ENCODE results near the gene RHOBTB1.

RHOBTB1 gene

GRCh38 chr10:60872451-60872850 lies 71.5 kb downstream of the RHOBTB1 start:
- no peak overlapping the region for H3K4me3 ChIP-seq (ENCODE audit: low read depth in 1 of 2, low read length in 2 of 2)
- H3K9ac ChIP-seq (ENCODE audit: low read length), result no peak overlapping the region
- no peaks in the 10 kb centered on the region for H3K27me3 ChIP-seq (ENCODE audit: control insufficient read depth in 1 of 2, insufficient read depth in 2 of 2, low read length in 2 of 2)
- no peaks in the 10 kb centered on the region for H3K4me1 ChIP-seq (ENCODE audit: insufficient read depth, low read length)
- H3K9me3 ChIP-seq (ENCODE audit: low read length), result no peaks in the 10 kb centered on the region
- H3K27ac ChIP-seq (ENCODE audit: low read depth, low read length), result no peak overlapping the region
- H3K36me3 ChIP-seq (ENCODE audit: insufficient read depth, low read length), result peaks cover 44% of the 10 kb centered on the region

DNA sequence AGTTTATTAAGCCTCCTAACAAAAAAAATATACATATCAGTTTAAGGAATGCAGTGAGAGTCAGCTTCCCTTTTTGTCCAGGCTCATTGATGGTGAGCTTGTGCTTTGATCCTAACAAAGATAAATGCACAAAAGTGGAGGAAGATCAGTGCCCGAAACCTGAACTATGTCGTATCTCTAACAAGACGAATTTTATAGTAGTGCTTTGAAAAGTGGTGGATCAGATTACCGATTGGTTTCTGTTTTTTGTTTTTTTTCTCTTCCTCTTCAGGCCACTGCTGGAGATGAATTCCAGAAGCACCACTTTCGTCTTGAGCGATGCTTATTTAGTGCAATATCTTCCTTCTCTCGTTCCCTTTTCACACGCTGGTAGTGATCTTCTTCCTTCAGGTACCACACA lies 72.8 kb downstream of the RHOBTB1 start:
- no peaks in the 10 kb centered on the region for H3K4me1 ChIP-seq (ENCODE audit: insufficient read depth, low read length)

DNA sequence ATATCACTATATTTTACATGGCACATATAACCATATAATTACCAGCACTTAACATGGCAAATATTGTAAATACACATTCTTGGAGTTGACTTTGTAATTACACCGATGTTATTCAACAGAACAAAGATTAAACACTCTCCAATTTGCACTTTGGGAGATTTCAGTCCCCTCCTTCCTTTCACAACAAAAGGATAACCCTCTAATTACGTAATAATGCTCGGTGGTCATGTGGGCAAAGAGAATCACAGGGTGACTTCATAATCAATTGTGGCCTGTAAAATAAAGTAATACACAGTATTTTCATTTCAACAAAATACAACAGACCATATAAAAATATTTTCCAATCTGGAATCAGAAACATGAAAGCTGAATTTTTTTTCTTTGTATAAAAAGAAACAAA lies 73.2 kb downstream of the RHOBTB1 start:
- Histone ChIP-seq H3K9ac (ENCODE audit: low read length) (no peak overlapping the region), H3K27ac (ENCODE audit: low read depth, low read length) (no peak overlapping the region), H3K4me1 (ENCODE audit: insufficient read depth, low read length) (no peaks in the 10 kb centered on the region), H3K4me3 (ENCODE audit: low read depth in 1 of 2, low read length in 2 of 2) (no peak overlapping the region), H3K36me3 (ENCODE audit: insufficient read depth, low read length) (peaks cover 42% of the 10 kb centered on the region), H3K9me3 (ENCODE audit: low read length) (no peaks in the 10 kb centered on the region), H3K27me3 (ENCODE audit: control insufficient read depth in 1 of 2, insufficient read depth in 2 of 2, low read length in 2 of 2) (no peaks in the 10 kb centered on the region)

More for the DNA sequence above, 72.8 kb downstream of the RHOBTB1 start:
- Histone ChIP-seq H3K27me3 (ENCODE audit: control insufficient read depth in 1 of 2, insufficient read depth in 2 of 2, low read length in 2 of 2) (no peaks in the 10 kb centered on the region), H3K9me3 (ENCODE audit: low read length) (no peaks in the 10 kb centered on the region), H3K36me3 (ENCODE audit: insufficient read depth, low read length) (peaks cover 42% of the 10 kb centered on the region), H3K27ac (ENCODE audit: low read depth, low read length) (no peak overlapping the region), H3K4me3 (ENCODE audit: low read depth in 1 of 2, low read length in 2 of 2) (no peak overlapping the region), H3K9ac (ENCODE audit: low read length) (no peak overlapping the region)

GRCh38 chr10:60870416-60870728 lies 73.6 kb downstream of the RHOBTB1 start:
- H3K9me3 ChIP-seq (ENCODE audit: low read length), result no peaks in the 10 kb centered on the region
- H3K4me3 ChIP-seq (ENCODE audit: low read depth in 1 of 2, low read length in 2 of 2), result no peak overlapping the region
- H3K36me3 ChIP-seq (ENCODE audit: insufficient read depth, low read length), result peaks cover 42% of the 10 kb centered on the region
- H3K4me1 ChIP-seq (ENCODE audit: insufficient read depth, low read length), result no peaks in the 10 kb centered on the region
- H3K27me3 ChIP-seq (ENCODE audit: control insufficient read depth in 1 of 2, insufficient read depth in 2 of 2, low read length in 2 of 2), result no peaks in the 10 kb centered on the region
- H3K9ac ChIP-seq (ENCODE audit: low read length), result no peak overlapping the region
- H3K27ac ChIP-seq (ENCODE audit: low read depth, low read length), result no peak overlapping the region

DNA sequence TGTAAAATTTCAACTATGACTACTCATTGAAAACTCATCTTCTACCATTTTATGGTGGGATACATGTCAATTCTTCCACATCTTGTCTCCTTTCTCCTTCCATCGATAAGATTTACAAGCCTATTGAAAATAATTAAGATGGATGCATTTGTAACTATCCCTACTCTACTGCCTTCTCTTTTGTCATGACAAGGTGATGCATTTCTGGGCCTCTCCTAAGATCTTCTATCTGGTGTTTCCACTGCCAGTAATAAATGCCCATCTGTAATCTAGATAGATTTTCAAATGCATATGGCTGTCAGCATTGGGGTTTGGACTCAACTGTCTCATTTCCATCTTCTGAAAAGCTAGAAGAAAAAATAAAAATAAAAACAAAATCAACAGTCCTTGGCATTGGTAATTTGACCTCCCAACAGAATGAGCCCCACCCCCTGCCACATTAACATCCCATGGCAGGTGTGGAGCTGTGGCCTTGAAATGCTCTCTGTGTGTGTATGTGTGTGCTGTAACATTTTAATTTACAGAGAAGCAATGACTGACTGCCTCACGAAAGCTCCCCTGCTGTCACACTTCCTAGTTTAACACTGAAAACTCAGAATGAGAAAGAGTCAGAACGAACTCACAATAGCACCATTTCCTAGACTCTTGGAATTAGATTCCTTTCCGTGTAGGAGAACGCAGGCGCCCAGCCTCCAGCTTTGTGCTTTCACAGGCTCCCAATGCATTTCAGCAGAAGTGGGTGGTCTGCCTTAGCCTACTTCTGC lies 74.2 kb downstream of the RHOBTB1 start:
- H3K4me1 ChIP-seq (ENCODE audit: insufficient read depth, low read length), result no peaks in the 10 kb centered on the region
- no peaks in the 10 kb centered on the region for H3K9me3 ChIP-seq (ENCODE audit: low read length)
- peaks cover 40% of the 10 kb centered on the region for H3K36me3 ChIP-seq (ENCODE audit: insufficient read depth, low read length)

DNA sequence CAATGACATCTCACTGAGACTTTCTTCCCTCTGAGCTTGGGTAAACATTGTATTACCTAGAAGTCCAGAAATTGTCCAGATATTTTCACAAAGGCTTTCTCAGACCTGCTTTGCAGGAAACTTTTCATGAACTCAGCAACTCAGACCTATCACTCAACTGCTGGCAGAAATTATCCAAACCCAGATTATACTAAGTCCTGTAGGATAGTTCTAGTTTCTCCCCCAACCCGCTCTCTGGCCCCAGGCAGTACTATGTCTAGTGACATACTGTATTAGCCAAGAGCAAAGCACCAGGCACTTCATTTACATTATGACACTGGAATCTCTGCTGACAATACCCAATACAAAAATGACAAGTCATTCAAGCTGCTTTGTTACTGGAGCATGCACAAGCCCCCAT lies 75.0 kb downstream of the RHOBTB1 start:
- no peaks in the 10 kb centered on the region for H3K4me1 ChIP-seq (ENCODE audit: insufficient read depth, low read length)
- no peak overlapping the region for H3K9ac ChIP-seq (ENCODE audit: low read length)
- H3K27ac ChIP-seq (ENCODE audit: low read depth, low read length), result no peak overlapping the region
- H3K9me3 ChIP-seq (ENCODE audit: low read length), result no peaks in the 10 kb centered on the region
- H3K36me3 ChIP-seq (ENCODE audit: insufficient read depth, low read length), result peaks cover 32% of the 10 kb centered on the region
- H3K4me3 ChIP-seq (ENCODE audit: low read depth in 1 of 2, low read length in 2 of 2), result no peak overlapping the region
- no peaks in the 10 kb centered on the region for H3K27me3 ChIP-seq (ENCODE audit: control insufficient read depth in 1 of 2, insufficient read depth in 2 of 2, low read length in 2 of 2)

More for the DNA sequence above, 74.2 kb downstream of the RHOBTB1 start:
- Histone ChIP-seq H3K4me3 (ENCODE audit: low read depth in 1 of 2, low read length in 2 of 2) (no peak overlapping the region), H3K9ac (ENCODE audit: low read length) (no peak overlapping the region), H3K27me3 (ENCODE audit: control insufficient read depth in 1 of 2, insufficient read depth in 2 of 2, low read length in 2 of 2) (no peaks in the 10 kb centered on the region), H3K27ac (ENCODE audit: low read depth, low read length) (no peak overlapping the region)

- no peak overlapping the region for H3K4me3 ChIP-seq (ENCODE audit: low read depth in 1 of 2, low read length in 2 of 2)
- H3K9me3 ChIP-seq (ENCODE audit: low read length), result no peaks in the 10 kb centered on the region
- no peak overlapping the region for H3K9ac ChIP-seq (ENCODE audit: low read length)
- H3K36me3 ChIP-seq (ENCODE audit: insufficient read depth, low read length), result peaks cover 4% of the 10 kb centered on the region
- H3K27me3 ChIP-seq (ENCODE audit: control insufficient read depth in 1 of 2, insufficient read depth in 2 of 2, low read length in 2 of 2), result no peaks in the 10 kb centered on the region
- H3K27ac ChIP-seq (ENCODE audit: low read depth, low read length), result no peak overlapping the region
- no peaks in the 10 kb centered on the region for H3K4me1 ChIP-seq (ENCODE audit: insufficient read depth, low read length)
Measured at GRCh38 chr10:60865198-60865783, 78.7 kb downstream of the RHOBTB1 start.

- Histone ChIP-seq H3K9me3 (ENCODE audit: low read length) (no peaks in the 10 kb centered on the region), H3K9ac (ENCODE audit: low read length) (no peak overlapping the region), H3K4me3 (ENCODE audit: low read depth in 1 of 2, low read length in 2 of 2) (no peak overlapping the region), H3K27me3 (ENCODE audit: control insufficient read depth in 1 of 2, insufficient read depth in 2 of 2, low read length in 2 of 2) (no peaks in the 10 kb centered on the region), H3K36me3 (ENCODE audit: insufficient read depth, low read length) (no peaks in the 10 kb centered on the region), H3K27ac (ENCODE audit: low read depth, low read length) (no peak overlapping the region), H3K4me1 (ENCODE audit: insufficient read depth, low read length) (no peaks in the 10 kb centered on the region)
Measured at GRCh38 chr10:60863796-60864195, 80.2 kb downstream of the RHOBTB1 start.

DNA sequence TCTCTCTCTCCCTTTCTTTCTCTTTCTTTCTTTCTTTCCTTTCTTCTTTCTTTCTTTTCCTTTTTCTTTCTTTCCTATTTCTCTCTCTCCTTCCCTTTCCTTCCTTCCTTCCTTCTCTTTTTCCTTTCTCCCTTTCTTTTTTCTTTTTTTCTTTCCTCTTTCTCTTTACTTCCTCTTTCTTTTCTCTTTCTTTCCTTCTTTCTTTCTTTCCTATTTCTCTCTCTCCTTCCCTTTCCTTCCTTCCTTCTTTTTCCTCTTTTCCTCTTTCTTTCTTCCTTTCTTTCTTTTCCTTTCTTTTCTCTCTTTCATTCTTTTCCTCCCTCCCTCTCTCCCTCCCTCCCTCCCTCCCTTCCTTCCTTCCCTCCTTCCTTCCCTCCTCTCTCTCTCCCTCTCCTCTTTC lies 81.5 kb downstream of the RHOBTB1 start:
- Histone ChIP-seq H3K9ac (ENCODE audit: low read length) (no peak overlapping the region), H3K4me3 (ENCODE audit: low read depth in 1 of 2, low read length in 2 of 2) (no peak overlapping the region)

GRCh38 chr10:60856405-60856804 lies 87.6 kb downstream of the RHOBTB1 start:
- H3K9ac ChIP-seq (ENCODE audit: low read length), result no peak overlapping the region
- no peaks in the 10 kb centered on the region for H3K9me3 ChIP-seq (ENCODE audit: low read length)
- no peak overlapping the region for H3K27ac ChIP-seq (ENCODE audit: low read depth, low read length)
- no peaks in the 10 kb centered on the region for H3K36me3 ChIP-seq (ENCODE audit: insufficient read depth, low read length)
- H3K4me3 ChIP-seq (ENCODE audit: low read depth in 1 of 2, low read length in 2 of 2), result no peak overlapping the region
- H3K27me3 ChIP-seq (ENCODE audit: control insufficient read depth in 1 of 2, insufficient read depth in 2 of 2, low read length in 2 of 2), result no peaks in the 10 kb centered on the region
- no peaks in the 10 kb centered on the region for H3K4me1 ChIP-seq (ENCODE audit: insufficient read depth, low read length)

More for the DNA sequence above, 81.5 kb downstream of the RHOBTB1 start:
- Histone ChIP-seq H3K36me3 (ENCODE audit: insufficient read depth, low read length) (no peaks in the 10 kb centered on the region), H3K27me3 (ENCODE audit: control insufficient read depth in 1 of 2, insufficient read depth in 2 of 2, low read length in 2 of 2) (no peaks in the 10 kb centered on the region), H3K4me1 (ENCODE audit: insufficient read depth, low read length) (no peaks in the 10 kb centered on the region), H3K9me3 (ENCODE audit: low read length) (no peaks in the 10 kb centered on the region), H3K27ac (ENCODE audit: low read depth, low read length) (no peak overlapping the region)

DNA sequence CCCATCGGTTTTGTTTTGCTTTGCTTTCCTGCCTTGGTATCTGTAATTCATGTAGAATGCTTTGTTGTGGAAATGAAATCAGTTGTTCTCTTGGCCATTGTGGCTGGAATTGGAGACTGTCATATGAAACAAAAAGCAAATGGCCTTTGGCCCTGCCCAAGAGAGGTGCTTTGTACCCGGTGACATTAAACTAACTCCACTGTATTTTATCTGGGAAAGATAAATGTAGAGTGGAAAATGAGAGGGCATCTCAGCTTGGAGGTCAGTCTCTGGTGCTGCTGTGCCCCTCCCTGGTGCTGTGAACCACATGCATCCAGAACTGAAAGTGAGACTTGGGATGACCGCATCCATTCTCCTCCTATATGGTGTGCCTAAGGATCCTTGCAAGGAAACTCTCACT lies 90.3 kb downstream of the RHOBTB1 start:
- Histone ChIP-seq H3K27me3 (ENCODE audit: control insufficient read depth in 1 of 2, insufficient read depth in 2 of 2, low read length in 2 of 2) (no peaks in the 10 kb centered on the region), H3K27ac (ENCODE audit: low read depth, low read length) (no peak overlapping the region), H3K9ac (ENCODE audit: low read length) (no peak overlapping the region), H3K36me3 (ENCODE audit: insufficient read depth, low read length) (no peaks in the 10 kb centered on the region), H3K9me3 (ENCODE audit: low read length) (no peaks in the 10 kb centered on the region), H3K4me3 (ENCODE audit: low read depth in 1 of 2, low read length in 2 of 2) (no peak overlapping the region), H3K4me1 (ENCODE audit: insufficient read depth, low read length) (no peaks in the 10 kb centered on the region)

GRCh38 chr10:60853107-60853506 lies 90.9 kb downstream of the RHOBTB1 start:
- H3K27ac ChIP-seq (ENCODE audit: low read depth, low read length), result no peak overlapping the region
- H3K9me3 ChIP-seq (ENCODE audit: low read length), result no peaks in the 10 kb centered on the region
- no peaks in the 10 kb centered on the region for H3K36me3 ChIP-seq (ENCODE audit: insufficient read depth, low read length)
- H3K9ac ChIP-seq (ENCODE audit: low read length), result no peak overlapping the region
- H3K27me3 ChIP-seq (ENCODE audit: control insufficient read depth in 1 of 2, insufficient read depth in 2 of 2, low read length in 2 of 2), result no peaks in the 10 kb centered on the region
- H3K4me3 ChIP-seq (ENCODE audit: low read depth in 1 of 2, low read length in 2 of 2), result no peak overlapping the region
- no peaks in the 10 kb centered on the region for H3K4me1 ChIP-seq (ENCODE audit: insufficient read depth, low read length)
